HG02852 (cell line): ENCODE data around the gene APBB2.
"Not testable (repeated sequence)": the region's sequence is repeated elsewhere in the genome, so short reads cannot be mapped to it uniquely, and the experiment has no call there.

ENCODE experiments used
- ATAC-seq: cut with Tn5 transposase; IDR thresholded peaks from one replicate; pipeline ENCODE4 v1.9.1; 2021; ENCODE audit warnings: mild to moderate bottlenecking, moderate library complexity; ENCODE audit not compliant: unreplicated experiment

The APBB2 gene

DNA sequence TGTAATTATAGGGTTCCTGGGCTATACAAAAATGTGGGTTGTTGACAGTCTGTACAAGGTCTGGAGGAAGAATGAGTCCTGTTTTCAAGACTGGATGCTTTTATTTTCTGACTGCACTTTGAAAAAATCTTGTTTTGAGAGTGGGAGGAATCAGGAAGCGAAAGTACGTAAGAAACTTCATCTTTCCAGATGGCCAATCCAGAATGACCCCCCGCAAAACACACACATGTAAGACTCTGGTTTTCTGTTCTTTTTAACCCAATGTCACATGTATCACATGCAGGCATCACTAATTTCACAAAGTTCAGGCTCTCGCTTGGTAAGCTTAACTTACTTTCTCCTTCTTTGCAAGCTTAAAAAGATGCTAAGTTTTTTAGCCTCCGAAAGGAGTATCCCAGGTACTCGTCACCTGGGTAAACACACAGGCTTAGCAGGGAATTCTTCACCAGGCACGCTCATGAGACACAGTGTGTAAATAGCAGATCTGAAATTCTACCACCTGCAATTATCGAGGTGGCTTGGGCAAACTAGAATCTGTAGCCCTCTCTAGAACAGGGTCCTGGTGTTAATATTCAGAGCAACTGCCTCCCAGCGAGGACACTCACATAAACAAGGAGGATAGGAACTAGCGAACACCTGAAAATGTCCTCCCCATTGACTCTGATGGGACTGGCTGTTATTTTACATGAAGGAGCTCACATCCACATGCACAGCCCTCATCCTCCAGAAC lies 373.9 kb downstream of the APBB2 start:
- peak; percentile 65 for ATAC-seq

DNA sequence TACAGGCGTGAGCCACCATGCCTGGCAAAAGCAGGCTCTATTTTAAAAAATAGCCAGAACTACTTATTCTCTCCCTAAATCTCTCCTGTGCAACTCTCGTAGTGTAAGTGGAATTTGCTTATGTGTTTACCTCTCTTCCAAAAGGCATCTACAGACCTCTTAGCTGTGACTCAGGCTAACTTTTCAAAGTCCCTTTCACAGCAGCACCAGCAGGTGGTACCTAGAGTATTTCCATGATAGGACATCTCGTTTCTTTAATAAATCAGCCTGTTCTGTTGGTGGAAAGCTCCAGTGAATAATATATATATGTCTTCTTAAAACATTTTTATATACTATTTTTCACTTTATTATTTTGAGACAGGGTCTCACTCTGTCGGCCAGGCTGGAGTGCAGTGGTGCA lies 375.6 kb downstream of the APBB2 start:
- ATAC-seq: no peak

DNA sequence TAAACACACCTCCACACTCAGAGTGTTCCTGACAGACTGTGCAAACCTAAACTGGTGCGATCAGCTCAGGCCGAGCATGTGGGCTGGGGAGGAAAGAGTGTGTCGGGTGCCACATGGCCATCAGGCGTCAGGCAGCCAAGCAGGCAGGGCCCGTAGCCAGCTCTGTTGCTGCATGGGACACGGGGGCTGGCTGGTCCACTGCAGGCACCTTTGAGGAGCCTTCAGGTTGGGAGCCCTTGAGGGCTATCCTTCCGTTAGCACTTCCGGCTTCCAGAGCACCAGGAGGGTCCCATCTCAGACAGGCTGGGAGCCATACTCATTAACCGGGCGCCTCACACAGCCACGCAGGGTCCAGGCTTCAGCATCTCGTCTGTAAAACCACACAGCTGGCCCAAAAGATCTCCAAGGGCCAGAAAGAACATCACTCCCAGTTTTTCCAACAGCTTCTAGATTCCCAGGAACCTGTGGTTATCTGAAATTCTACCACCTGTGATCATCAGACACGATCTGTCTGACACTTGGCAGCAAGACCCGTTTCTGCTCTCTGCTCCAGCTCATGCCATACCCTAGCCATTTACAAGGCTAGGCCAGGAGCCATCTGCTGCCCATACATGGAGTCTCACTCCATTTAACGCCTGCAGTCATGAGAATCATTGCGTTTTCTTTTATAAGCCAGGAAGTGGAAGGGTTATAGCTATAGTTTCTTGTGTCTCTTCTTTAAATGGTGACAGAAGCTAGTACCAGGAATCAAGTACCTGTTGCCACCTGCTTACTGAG lies 377.1 kb downstream of the APBB2 start:
- no peak for ATAC-seq

DNA sequence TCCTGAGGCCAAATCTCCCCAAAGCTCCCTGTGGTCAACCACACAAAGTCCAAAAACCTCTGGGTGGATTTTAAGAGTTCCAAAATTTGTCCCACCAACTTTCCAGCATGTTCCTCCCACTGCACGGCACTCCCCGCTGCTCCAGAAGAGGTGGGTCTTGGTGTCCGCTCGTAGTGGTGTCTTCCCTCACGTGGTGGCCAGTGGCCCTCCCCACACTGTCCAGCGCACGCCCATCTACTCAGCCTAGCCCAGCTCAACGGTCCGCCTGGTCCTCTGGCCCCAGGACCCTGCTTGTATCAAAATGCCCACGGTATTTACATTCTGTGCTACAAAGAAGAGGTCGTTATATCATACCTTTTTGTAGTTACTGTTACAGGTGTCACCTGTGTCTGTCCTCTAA lies 381.1 kb downstream of the APBB2 start:
- no peak for ATAC-seq

DNA sequence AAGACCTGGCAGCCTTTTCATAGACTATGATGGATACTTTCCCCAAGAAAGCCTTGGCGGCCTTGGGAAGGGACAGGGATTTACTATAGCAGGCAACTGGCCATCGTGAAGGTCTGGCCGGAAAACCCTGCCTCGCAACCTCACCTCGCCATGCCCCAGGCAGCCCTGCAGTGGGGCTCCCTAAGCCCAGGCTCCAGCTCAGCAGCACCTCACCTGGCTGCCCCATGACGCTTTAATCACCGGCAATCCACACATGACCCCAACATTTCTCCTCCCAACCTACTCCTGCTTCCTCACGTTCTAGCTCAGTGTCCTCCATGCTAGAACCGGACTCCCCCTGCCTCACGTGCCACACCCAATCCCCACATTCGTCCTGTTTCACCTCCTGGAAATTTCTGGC lies 382.2 kb downstream of the APBB2 start:
- no peak for ATAC-seq

DNA sequence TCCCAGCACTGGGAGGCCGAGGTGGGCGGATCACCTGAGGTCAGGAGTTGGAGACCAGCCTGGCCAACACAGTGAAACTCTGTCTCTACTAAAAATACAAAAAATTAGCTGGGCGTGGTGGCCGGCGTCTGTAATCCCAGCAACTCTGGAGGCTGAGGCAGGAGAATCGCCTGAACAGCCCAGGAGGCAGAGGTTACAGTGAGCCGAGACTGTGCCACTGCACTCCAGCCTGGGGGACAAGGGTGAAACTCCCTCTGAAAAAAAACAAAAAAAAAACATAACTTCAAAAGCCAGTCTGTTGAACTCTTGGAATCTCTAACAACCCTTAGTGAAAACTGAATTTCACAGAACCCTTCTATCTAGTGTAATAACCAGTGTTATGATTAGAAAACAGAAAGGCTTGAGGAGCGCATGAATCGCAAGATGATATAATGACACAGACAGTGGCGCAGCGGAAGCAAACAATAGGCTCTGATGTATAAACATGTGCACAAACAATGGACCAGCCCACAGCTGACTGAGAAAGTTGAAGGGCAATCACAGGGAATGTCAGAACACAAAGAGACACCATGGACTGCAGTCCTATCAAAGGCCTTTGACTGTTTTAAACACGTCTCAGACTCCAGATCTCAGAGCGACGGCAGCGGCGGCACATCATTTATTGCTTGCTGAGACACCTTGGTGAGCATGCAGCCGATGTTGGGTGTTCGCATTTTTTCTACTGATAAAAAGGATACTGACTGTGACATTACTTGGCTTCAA lies 383.0 kb downstream of the APBB2 start:
- ATAC-seq: no peak

DNA sequence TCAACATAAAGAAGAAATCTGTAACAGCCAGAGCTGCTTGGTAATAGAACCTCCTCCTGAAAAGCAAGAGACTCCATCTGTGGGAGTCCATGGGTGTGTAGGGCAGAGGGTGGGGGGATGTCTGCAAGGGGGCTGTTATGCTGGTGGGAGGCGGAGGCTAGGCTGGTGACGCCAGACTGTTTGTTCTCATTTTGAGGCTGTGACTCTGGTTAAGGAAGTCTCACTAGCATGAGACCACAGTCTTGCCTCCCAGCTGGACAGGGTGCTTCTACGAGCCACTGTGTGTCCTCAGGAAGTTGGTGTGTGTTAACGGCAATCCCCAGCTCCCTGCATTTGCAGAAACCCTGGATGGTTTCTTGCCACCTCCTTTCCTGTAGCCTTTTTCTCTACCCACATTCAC lies 384.8 kb downstream of the APBB2 start:
- ATAC-seq: no peak

DNA sequence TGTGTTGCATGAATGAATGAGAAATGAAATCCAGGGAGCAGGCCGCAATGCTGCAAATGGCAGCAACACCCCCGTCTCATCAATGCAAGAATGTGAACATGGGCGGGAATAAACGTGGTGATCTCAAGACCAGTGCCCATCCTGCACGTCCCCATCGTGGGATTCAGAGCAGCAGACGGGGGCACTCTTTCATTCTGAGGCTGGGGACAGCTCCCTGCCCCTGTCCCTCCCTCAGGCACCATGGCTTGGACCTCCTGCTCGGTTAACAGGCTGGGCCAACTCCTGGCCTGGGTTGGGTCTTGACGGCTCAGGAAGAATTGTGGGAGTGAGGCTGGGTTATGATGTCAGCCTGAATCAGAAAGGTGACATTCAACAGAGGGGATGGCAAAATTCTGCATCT lies 385.7 kb downstream of the APBB2 start:
- ATAC-seq: no peak

DNA sequence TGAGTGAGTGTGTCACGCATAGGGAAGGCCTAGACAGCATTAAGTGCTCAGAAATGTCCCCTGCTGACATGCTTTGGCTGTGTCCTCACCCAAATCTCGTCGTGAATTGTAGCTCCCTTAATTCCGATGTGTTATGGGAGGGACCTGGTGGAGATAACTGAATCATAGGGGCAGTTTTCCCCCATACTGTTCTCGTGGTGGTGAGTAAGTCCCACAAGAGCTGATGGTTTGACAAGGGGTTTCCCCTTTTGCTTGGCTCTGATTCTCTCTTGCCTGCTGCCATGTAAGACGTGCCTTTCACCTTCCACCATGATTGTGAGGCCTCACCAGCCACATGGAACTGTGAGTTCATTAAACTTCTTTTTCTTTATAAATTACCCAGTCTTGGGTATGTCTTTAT lies 386.6 kb downstream of the APBB2 start:
- no peak for ATAC-seq

DNA sequence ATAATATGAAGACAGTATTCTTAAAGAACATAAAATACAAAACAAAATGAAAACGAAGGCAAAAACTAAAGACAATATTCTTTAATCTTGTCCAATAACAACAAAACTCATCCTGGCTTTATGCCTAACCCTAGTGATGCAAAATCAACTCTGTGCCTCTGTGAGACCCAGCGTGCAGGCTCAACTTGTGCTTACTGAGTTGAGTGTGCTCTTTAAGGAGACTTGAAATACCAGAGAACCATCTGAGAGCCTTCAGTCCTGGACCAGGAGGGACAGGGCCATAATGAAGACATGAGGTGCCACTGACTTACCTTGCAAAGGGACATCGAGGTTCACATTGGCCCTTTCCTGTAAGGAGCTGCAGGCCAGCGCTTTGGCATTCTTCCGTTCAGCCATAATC lies 387.5 kb downstream of the APBB2 start:
- no peak for ATAC-seq

DNA sequence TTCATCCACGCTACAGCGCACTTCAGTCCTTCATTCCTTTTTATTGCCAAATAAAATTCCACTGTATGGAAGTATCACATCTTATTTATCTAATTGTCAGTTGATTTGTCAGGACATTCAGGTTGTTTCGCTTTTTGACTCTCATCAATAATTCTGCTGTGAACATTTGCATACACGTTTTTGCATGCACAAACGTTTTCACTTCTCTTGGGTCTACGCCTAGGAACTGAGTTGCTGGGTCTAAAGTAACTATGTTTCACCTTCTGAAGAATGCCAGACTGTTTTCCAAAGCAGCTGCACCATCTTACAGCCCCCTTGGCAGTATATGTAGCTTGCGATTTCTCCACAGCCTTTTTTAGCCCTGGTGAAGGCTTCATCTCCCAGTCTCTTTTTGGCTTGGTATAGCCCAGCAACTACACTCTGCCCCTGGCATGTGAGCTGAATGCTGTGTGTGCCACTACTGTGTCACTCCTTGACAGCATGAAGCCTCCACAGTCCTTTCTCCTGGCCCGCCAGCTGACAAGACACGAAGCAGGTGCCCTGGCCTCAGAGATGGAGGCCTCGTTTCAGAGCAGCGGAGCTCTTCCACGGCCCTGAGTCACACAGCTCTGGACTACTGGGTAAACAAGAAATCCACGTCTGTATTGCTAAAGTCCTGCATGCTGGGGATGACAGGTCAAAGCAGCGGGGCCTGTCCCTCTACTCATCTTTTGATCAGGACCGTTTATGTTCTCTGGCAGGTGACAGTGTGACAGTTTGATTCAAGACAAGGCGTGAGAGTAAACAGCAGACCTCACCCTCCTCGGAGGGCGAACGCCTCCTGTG lies 389.1 kb downstream of the APBB2 start:
- peak; percentile 48 for ATAC-seq

DNA sequence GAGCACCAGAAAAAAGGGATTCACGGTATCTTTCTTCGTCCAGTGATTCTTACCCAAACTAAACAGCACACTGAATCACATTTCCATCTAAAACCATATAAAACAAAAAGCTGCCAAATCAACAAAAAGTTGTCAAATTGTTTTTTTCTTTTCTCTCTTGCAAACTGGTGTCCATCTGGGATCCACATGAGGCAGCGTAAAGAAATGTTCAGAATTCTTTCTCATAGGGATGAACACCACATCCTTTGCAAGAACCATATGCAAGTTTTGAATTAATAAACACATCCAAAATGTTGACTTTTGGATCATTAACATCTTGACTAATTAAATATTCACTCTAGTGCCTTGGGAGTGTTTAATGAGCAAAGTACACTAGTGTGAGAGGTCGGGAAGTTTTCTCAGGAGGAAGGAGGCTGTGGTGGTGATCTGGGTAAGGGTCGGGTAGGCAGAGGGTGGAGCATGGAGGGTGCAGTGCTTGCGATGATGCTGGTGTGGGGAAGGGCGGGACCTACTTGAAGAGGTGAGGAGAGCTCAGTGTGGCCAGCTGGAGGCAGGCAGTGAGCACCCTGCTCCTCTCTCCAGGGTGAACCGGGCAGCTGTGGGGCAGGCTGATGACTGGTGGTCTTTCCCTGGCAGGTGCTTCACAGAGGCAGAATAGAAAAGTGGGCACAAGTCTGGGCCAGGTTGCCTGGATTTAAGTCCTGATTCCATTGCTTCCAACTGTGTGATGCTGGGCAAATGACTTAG lies 391.7 kb downstream of the APBB2 start:
- ATAC-seq: no peak

DNA sequence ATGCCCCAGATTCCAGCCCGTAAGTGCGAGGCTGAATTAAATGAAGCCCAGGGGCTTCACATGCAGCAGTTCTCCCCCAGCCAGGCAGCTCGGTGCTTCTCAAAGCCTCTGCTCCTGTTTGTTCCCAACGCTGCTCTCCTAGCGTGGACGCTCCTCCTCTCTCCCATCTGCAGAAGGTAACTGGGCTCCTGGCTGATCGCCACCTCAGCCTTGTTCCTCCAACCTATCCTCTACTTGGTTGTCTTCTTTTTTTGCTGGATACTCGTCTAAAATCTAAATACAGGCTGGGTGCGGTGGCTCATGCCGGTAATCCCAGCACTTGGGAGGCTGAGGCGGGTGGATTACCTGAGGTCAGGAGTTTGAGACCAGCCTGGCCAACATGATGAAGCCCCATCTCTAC lies 394.2 kb downstream of the APBB2 start:
- no peak for ATAC-seq

DNA sequence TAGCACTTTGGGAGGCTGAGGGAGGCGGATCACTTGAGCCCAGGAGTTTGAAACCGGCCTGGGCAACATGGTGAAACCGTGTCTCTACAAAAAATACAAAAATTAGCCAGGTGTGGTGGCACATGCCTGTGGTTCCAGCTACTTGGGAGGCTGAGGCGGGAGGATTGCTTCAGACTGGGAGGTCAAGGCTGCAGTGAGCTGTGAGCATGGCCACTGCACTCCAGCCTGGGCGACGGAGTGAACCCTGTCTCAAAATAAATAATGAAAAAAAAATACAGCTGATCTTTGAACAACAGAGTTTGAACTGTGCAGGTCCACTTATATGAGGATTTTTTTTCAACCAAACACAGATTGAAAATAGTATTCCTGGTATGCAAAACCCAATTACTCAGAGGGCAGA lies 397.2 kb downstream of the APBB2 start:
- not testable (repeated sequence) for ATAC-seq

DNA sequence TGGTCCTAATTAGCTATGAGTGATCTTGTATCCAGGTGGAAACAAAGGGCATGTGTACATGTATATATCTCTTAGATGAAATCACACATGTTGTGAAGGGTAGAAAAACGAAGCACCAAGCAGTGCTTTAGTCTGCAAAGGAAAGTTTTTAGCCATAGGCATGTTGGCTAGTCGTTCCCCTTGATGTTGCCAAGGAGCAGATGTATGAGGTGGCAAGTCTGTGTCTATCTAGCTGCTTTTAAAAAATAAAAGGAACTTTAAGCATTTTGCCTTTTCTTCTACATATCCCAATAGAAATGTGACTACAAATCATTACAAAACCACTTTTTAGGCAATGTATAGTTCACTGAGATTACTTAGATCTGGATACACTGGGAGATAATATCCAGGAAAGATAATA lies 401.5 kb downstream of the APBB2 start:
- ATAC-seq: no peak

DNA sequence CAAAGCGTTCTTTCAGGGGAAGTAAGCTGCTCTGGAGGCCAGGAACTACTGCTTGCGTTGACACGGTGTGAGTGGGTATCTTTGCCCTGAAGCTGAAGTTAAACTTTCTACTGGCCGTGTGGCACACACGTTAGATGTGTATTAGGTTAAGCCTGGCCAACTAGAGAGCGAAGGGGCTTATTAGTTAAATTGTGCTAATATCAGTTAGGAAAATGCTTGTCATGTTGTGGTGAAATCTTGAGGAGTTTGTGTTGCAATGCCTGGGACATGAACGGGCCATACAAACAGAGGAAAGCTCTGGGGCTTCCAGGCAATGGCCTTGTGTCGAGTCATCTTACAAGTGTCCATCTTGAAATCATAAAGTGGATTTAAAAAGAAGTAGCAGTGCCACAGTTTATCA lies 402.0 kb downstream of the APBB2 start:
- no peak for ATAC-seq

DNA sequence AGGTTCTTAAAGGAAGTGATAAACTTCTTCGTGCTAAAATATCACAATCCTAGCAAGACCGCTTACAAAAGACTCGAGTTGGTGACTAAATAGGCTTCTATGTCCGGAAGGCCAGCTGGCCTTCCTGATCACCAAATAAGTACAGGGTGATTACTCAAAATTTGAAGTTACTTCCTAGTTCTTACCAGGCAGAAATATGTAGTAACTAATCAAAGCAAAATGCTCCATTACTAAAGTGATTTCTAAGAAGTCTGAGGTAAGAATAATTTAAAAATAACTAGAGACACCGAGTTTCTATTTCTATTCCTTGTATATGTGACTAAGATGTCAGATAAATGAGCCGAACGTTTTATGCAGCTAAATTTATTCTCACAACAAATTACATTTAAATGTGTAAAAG lies 402.4 kb downstream of the APBB2 start:
- no peak for ATAC-seq

DNA sequence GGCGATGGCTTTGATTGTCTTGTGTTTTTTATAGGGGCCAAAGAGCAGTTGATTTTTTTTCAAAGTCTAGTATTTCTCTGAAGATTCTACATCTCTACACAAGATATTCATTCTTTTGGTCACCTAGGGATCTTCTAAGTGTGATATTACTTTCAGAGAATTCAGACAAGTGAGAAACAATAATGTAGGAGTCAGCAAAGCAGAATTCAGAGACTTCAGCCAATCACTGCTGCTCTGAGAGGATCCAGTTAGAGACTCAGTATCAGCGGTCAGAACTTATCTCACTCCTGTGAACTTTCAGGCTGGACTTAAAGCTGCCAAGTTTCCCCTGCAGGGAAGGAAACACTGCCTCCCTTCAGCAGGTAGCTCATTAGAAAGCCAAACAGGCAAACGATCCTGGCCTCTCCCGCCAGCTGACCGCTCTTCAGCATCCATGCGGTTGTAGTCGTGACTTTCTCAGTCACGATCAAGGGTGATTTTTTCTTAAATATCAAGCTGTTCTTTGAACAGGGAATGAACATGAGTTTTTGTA lies 405.4 kb downstream of the APBB2 start:
- no peak for ATAC-seq

DNA sequence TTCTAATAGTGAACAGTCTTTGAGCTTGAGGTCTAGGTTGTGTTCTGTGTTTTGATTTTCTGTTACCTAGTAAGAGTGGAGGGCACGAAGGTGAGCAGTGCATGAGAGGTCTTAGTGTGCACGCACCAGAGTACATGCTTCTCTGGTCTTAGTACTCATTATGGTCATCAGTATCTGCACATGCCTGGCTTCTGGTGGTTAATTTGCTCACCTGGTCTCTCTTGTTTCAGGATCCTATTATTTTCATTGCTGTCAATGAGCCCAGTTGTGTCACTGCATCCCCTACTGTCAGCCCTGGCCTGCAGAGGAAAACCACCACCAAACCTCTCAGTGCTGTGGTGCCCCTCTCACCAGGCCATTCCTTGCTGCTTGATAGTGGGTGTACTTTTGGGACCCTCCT lies 409.7 kb downstream of the APBB2 start:
- no peak for ATAC-seq

DNA sequence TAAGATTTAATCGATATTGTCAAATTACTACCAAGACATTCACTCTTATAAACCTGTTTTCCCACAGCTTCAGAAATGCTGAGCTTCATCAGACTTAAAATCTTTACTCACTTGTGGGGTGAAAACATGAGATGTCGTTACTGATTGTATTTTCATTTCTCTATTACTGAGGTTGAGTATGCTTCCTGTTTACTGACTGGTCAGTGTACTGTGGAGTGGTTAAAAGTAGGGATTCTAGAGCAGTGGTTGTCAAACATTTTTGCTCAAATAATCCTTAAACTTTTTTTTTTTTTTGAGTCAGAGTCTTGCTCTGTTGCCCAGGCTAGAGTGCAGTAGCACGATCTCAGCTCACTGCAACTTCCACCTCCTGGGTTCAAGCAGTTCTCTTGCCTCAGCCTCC lies 414.3 kb downstream of the APBB2 start:
- peak; percentile 90 for ATAC-seq
